Smooth muscle cell (in vitro differentiated cells): ENCODE data around the gene MEGF11. TPM values are rescaled to one million over a fixed set of nuclear protein-coding genes. Genes with fewer than 3 reads are reported as not detected.

Experiments used
- DNase-seq: peaks from one replicate; lab custom pipeline; 2025; ENCODE audit not compliant: unreplicated experiment; lab: John Stamatoyannopoulos, UW
- H2AFZ ChIP-seq: fragments of 200-600 bp; sonication (generic); 2 replicates; pipeline ENCODE4 v1.6.0; 2016; ENCODE audit warnings: antibody characterized with exemption, low read depth, mild to moderate bottlenecking
- H3F3A ChIP-seq: fragments of 200-600 bp; sonication (generic); 2 replicates; pipeline ENCODE4 v1.6.0; 2017; ENCODE audit warnings: antibody characterized with exemption, low read depth
- H3K27ac ChIP-seq: fragments of 200-600 bp; sonication (generic); 2 replicates; pipeline ENCODE4 v1.5.1; 2016; ENCODE audit warnings: low read depth, mild to moderate bottlenecking
- H3K27me3 ChIP-seq: fragments of 200-600 bp; sonication (generic); 2 replicates; pipeline ENCODE4 v1.6.1; 2016; ENCODE audit warnings: low read depth, mild to moderate bottlenecking
- H3K36me3 ChIP-seq: fragments of 200-600 bp; sonication (generic); 2 replicates; pipeline ENCODE4 v1.5.1; 2016; ENCODE audit warnings: low read depth
- H3K4me1 ChIP-seq: fragments of 200-600 bp; sonication (generic); 2 replicates; pipeline ENCODE4 v1.5.1; 2016; ENCODE audit warnings: low read depth
- H3K4me2 ChIP-seq: fragments of 200-600 bp; sonication (generic); 2 replicates; pipeline ENCODE4 v1.6.0; 2016; ENCODE audit warnings: mild to moderate bottlenecking
- H3K4me3 ChIP-seq: fragments of 200-600 bp; sonication (generic); 2 replicates; pipeline ENCODE4 v1.5.1; 2016; ENCODE audit warnings: mild to moderate bottlenecking
- H3K79me2 ChIP-seq: fragments of 200-600 bp; sonication (generic); 2 replicates; pipeline ENCODE4 v1.6.0; 2016; ENCODE audit warnings: low read depth, mild to moderate bottlenecking
- H3K9ac ChIP-seq: fragments of 200-600 bp; sonication (generic); 2 replicates; pipeline ENCODE4 v1.6.0; 2016; ENCODE audit warnings: low read depth
- H3K9me3 ChIP-seq: fragments of 200-600 bp; sonication (generic); replicated peaks from 2 replicates; pipeline ENCODE4 v1.5.1; 2016; ENCODE audit warnings: low read depth
- H4K20me1 ChIP-seq: fragments of 200-600 bp; sonication (generic); 2 replicates; pipeline ENCODE4 v1.6.0; 2016; ENCODE audit warnings: low read depth
- WGBS: methylation state at CpG from one replicate; pipeline ENCODE4 v1.1.7; 2016; ENCODE audit warnings: low lambda C conversion rate; 5-methylcytosine and 5-hydroxymethylcytosine counted together
- polyA plus RNA-seq: library from polyadenylated mRNA; unstranded; fragments of >200 nt; fragmentation: Nextera tagmentation; extraction: Ambion mirVana; gene quantifications from 2 replicates; pipeline ENCODE4 v1.2.1, GENCODE V29; 2016
- total RNA-seq: library from RNA; depleted of rRNA; stranded (reverse); fragments of >200 nt; gene quantifications from 2 replicates; pipeline ENCODE4 v1.2.3, GENCODE V29; 2014
- TF ChIP-seq, protein P1 (sequence below): fragments of 200-600 bp; sonication (generic); IDR thresholded peaks from 2 replicates; pipeline ENCODE4 v1.5.1; 2017; ENCODE audit warnings: borderline replicate concordance, mild to moderate bottlenecking, antibody characterized with exemption; ENCODE audit not compliant: insufficient read depth, poor library complexity, severe bottlenecking

Gene MEGF11
- total and polyA plus RNA-seq, 2 experiments from 2014 or later: 0.08 TPM; not detected in 1

DNA sequence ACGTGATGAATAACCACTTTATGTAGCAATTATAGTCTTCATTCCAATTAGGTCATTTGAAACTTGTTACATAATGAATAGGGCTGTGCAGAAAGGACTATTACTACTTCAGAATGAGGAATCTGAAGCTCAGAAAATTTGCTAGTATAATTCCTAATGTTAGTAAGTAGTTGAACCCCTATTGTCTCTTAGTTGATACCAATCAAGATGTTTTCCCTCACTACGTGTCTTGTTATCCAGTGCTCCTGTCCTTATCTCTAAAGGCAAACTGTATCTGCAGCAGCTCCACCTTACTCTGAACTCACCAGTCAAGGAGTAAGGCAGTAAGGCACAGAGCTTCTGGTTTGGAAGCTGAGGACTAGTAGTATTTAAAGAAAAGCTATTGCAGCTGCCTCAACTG is 352.2 kb downstream of the MEGF11 start:
- no peaks in the 10 kb centered on the region for H3K79me2 ChIP-seq
- no peaks in the 10 kb centered on the region for H3K27me3 ChIP-seq
- no peaks in the 10 kb centered on the region for H3K4me1 ChIP-seq
- no peak overlapping the region for H2AFZ ChIP-seq
- H3K27ac ChIP-seq: peak overlapping the region; percentile 55
- H3K9ac ChIP-seq: no peak overlapping the region
- H3K36me3 ChIP-seq: no peaks in the 10 kb centered on the region
- no peak overlapping the region for H3K4me2 ChIP-seq
- no peaks in the 10 kb centered on the region for H3F3A ChIP-seq
- no peak overlapping the region for H3K4me3 ChIP-seq
- H3K9me3 ChIP-seq: no peaks in the 10 kb centered on the region
- no peak for DNase-seq
- H4K20me1 ChIP-seq: peaks cover 36% of the 10 kb centered on the region
- 65% methylated on average over 2 of the region's 2 CpGs for WGBS
- TF ChIP-seq, protein P1, sequence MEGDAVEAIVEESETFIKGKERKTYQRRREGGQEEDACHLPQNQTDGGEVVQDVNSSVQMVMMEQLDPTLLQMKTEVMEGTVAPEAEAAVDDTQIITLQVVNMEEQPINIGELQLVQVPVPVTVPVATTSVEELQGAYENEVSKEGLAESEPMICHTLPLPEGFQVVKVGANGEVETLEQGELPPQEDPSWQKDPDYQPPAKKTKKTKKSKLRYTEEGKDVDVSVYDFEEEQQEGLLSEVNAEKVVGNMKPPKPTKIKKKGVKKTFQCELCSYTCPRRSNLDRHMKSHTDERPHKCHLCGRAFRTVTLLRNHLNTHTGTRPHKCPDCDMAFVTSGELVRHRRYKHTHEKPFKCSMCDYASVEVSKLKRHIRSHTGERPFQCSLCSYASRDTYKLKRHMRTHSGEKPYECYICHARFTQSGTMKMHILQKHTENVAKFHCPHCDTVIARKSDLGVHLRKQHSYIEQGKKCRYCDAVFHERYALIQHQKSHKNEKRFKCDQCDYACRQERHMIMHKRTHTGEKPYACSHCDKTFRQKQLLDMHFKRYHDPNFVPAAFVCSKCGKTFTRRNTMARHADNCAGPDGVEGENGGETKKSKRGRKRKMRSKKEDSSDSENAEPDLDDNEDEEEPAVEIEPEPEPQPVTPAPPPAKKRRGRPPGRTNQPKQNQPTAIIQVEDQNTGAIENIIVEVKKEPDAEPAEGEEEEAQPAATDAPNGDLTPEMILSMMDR: no peak

DNA sequence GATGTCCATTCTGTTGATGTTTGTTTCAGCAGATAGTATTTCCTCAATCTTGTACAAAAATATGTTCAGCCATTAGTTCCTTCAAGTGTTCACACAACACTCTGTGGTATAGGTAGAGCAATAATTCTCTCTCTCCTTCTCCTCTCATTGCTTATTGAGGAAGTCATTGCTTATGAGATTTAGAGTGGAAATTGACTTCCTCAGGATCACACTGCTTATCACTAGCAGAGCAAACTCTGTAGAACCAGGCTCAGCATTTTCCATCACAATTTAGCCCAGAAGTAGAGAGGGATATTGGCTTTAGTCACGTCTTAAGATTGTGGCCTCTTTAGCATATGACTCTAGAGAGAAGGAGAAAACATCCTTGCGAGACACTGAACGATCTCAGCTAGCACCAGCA is 353.1 kb downstream of the MEGF11 start:
- no peaks in the 10 kb centered on the region for H3K36me3 ChIP-seq
- no peak overlapping the region for H3K27ac ChIP-seq
- H2AFZ ChIP-seq: no peak overlapping the region
- DNase-seq: no peak
- H3K79me2 ChIP-seq: no peaks in the 10 kb centered on the region
- 89% methylated on average over 3 of the region's 3 CpGs for WGBS
- H3K4me3 ChIP-seq: no peak overlapping the region
- peaks cover 37% of the 10 kb centered on the region for H4K20me1 ChIP-seq
- H3K9me3 ChIP-seq: no peaks in the 10 kb centered on the region
- H3K4me2 ChIP-seq: no peak overlapping the region
- H3K9ac ChIP-seq: no peak overlapping the region
- no peaks in the 10 kb centered on the region for H3F3A ChIP-seq
- H3K27me3 ChIP-seq: no peaks in the 10 kb centered on the region
- TF ChIP-seq, protein P1: no peak
- no peaks in the 10 kb centered on the region for H3K4me1 ChIP-seq

DNA sequence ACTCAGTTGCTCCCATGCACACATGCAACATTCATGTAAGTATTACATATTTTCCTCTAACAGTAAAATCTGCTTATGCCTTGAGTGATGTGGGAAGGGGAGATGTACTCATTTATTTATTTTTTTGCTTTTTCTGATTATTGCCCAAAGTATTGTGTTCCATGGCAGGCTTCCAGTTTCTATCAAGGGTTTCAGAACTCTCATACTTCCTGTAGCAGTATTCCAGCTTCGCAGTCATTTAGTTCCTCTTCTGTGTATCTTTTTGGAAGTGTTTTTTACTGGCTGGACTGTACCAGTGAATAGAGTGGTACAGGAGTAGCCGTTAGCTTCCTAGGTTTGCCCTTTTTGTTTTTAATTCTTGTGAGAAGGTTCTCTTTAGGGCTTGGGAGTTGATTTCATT is 357.3 kb downstream of the MEGF11 start:
- Histone ChIP-seq H3K27ac (no peak overlapping the region), H3K4me3 (no peak overlapping the region), H3K4me2 (no peak overlapping the region), H4K20me1 (peaks cover 56% of the 10 kb centered on the region), H3F3A (no peaks in the 10 kb centered on the region), H3K36me3 (no peaks in the 10 kb centered on the region), H3K9ac (no peak overlapping the region), H3K79me2 (no peaks in the 10 kb centered on the region), H2AFZ (no peak overlapping the region), H3K27me3 (no peaks in the 10 kb centered on the region), H3K4me1 (no peaks in the 10 kb centered on the region), H3K9me3 (no peaks in the 10 kb centered on the region)
- TF ChIP-seq, protein P1: no peak
- no peak for DNase-seq
- 98% methylated on average over 2 of the region's 2 CpGs for WGBS

- TF ChIP-seq, protein P1: no peak
- whole genome bisulfite sequencing: 96% methylated on average over 5 of the region's 5 CpGs
- no peaks in the 10 kb centered on the region for H3K27me3 ChIP-seq
- no peaks in the 10 kb centered on the region for H3K9me3 ChIP-seq
- no peak for DNase-seq
- no peak overlapping the region for H3K4me3 ChIP-seq
- H3K36me3 ChIP-seq: peaks cover 10% of the 10 kb centered on the region
- H3K4me1 ChIP-seq: no peaks in the 10 kb centered on the region
- no peak overlapping the region for H3K27ac ChIP-seq
- no peaks in the 10 kb centered on the region for H3F3A ChIP-seq
- H3K4me2 ChIP-seq: no peak overlapping the region
- H2AFZ ChIP-seq: no peak overlapping the region
- H4K20me1 ChIP-seq: peaks cover 87% of the 10 kb centered on the region
- no peak overlapping the region for H3K9ac ChIP-seq
- peaks cover 17% of the 10 kb centered on the region for H3K79me2 ChIP-seq
These were observed 360.5 kb downstream of the MEGF11 start for GRCh38 chr15:65893060-65893459.
